HepG2 (cell line): ENCODE data around the gene HAGH. TPM values are rescaled to one million over a fixed set of nuclear protein-coding genes. Genes with fewer than 3 reads are reported as not detected.
A peak's percentile ranks its signal among the peaks of the same experiment; 100 is the strongest.

ENCODE experiments used
- ATF4 ChIP-seq, 2 experiments: fragments of 450-650 bp in 1 of 2; sonication (generic) in 1 of 2; formaldehyde crosslinking; IDR thresholded peaks; 2 replicates each; pipeline versions ENCODE4 v1.5.0 to v1.8.0; 2020 to 2022; ENCODE audit warnings: mild to moderate bottlenecking in 1 of 2, missing genetic modification reagents in 1 of 2
- CEBPG ChIP-seq: IDR thresholded peaks from 2 replicates; pipeline ENCODE4 v1.6.1; 2016
- CREM ChIP-seq, 2 experiments: sonication (generic) in 1 of 2; formaldehyde crosslinking in 1 of 2; IDR thresholded peaks; 2 replicates each; pipeline versions ENCODE4 v1.4.0 to v1.6.1; 2016 to 2020; ENCODE audit warnings: antibody characterized with exemption in 1 of 2, mild to moderate bottlenecking in 1 of 2, missing genetic modification reagents in 1 of 2
- CSRNP1 ChIP-seq: sonication (generic); formaldehyde crosslinking; IDR thresholded peaks from 2 replicates; pipeline ENCODE4 v1.8.1; 2023; ENCODE audit warnings: mild to moderate bottlenecking, missing genetic modification reagents
- KMT2A ChIP-seq: sonication (generic); formaldehyde crosslinking; IDR thresholded peaks from 2 replicates; pipeline ENCODE4 v1.4.0; 2020; ENCODE audit warnings: missing genetic modification reagents
- MTF1 ChIP-seq: sonication (generic); formaldehyde crosslinking; IDR thresholded peaks from 2 replicates; pipeline ENCODE4 v1.5.0; 2020; ENCODE audit warnings: missing genetic modification reagents
- MZF1 ChIP-seq: sonication (generic); formaldehyde crosslinking; IDR thresholded peaks from 2 replicates; pipeline ENCODE4 v1.8.1; 2023; ENCODE audit warnings: mild to moderate bottlenecking, missing genetic modification reagents, borderline replicate concordance
- NFIB ChIP-seq: sonication (generic); formaldehyde crosslinking; IDR thresholded peaks from 2 replicates; pipeline ENCODE4 v1.9.0; 2021; ENCODE audit warnings: missing genetic modification reagents, mild to moderate bottlenecking, borderline replicate concordance
- PATZ1 ChIP-seq: sonication (generic); formaldehyde crosslinking; IDR thresholded peaks from 2 replicates; pipeline ENCODE4 v1.4.0; 2020; ENCODE audit warnings: missing genetic modification reagents
- PRPF4 ChIP-seq: fragments of 200-400 bp; formaldehyde crosslinking; IDR thresholded peaks from 2 replicates; pipeline ENCODE4 v1.6.1; 2016; ENCODE audit warnings: low read length, low read depth; ENCODE audit not compliant: poor library complexity, severe bottlenecking
- RARA ChIP-seq: IDR thresholded peaks from 2 replicates; pipeline ENCODE4 v1.6.1; 2016; ENCODE audit warnings: missing genetic modification reagents, missing compliant biosample characterization
- SP5 ChIP-seq: IDR thresholded peaks from 2 replicates; pipeline ENCODE4 v1.6.1; 2016; ENCODE audit warnings: low read depth, borderline replicate concordance
- ZNF224 ChIP-seq: sonication (generic); formaldehyde crosslinking; IDR thresholded peaks from 2 replicates; pipeline ENCODE4 v1.5.0; 2020; ENCODE audit warnings: mild to moderate bottlenecking, missing genetic modification reagents
- ZNF572 ChIP-seq: sonication (generic); formaldehyde crosslinking; IDR thresholded peaks from 2 replicates; pipeline ENCODE4 v1.5.1; 2020; ENCODE audit warnings: mild to moderate bottlenecking, missing genetic modification reagents
- ZNF678 ChIP-seq: sonication (generic); formaldehyde crosslinking; IDR thresholded peaks from 2 replicates; pipeline ENCODE4 v1.4.0; 2020; ENCODE audit warnings: mild to moderate bottlenecking, missing genetic modification reagents
- ZNF709 ChIP-seq: sonication (generic); formaldehyde crosslinking; IDR thresholded peaks from 2 replicates; pipeline ENCODE4 v1.5.0; 2020; ENCODE audit warnings: mild to moderate bottlenecking, missing genetic modification reagents
- polyA plus RNA-seq, 8 experiments: library from polyadenylated mRNA; depleted of rRNA in 3 of 8; stranded (reverse) in 7 of 8; unstranded in 1 of 8; fragments of >200 nt; fragmentation: Illumina TruSeq in 4 of 8; extraction: Trizol in 4 of 8; gene quantifications; 2 replicates each; pipeline versions ENCODE4 v1.2.1 to v1.2.3, GENCODE V29; 2011 to 2016; ENCODE audit warnings: low read depth in 4 of 8, missing spikeins in 1 of 8, mixed read lengths in 1 of 8; ENCODE audit not compliant: insufficient read depth in 1 of 8
- total RNA-seq, 5 experiments: library from RNA; depleted of rRNA; stranded (reverse); fragments of >200 nt; fragmentation: Illumina TruSeq; extraction: Trizol; gene quantifications; 2 replicates each; pipeline ENCODE4 v1.2.3, GENCODE V29; 2016; ENCODE audit warnings: low read depth in 1 of 5
- TF ChIP-seq, protein P1 (sequence below): IDR thresholded peaks from 2 replicates; pipeline ENCODE4 v1.6.1; 2016; ENCODE audit warnings: low read depth
- TF ChIP-seq, protein P2 (sequence below): sonication (generic); formaldehyde crosslinking; IDR thresholded peaks from 2 replicates; pipeline ENCODE4 v1.4.0; 2020; ENCODE audit warnings: missing genetic modification reagents, borderline replicate concordance
- TF ChIP-seq, protein P3 (sequence below): sonication (generic); formaldehyde crosslinking; IDR thresholded peaks from 2 replicates; pipeline ENCODE4 v1.5.0; 2020; ENCODE audit warnings: missing genetic modification reagents

HAGH gene
- total and polyA plus RNA-seq, 2 of the 13 experiments (the other 11 are each of a cell fraction or from before 2014, with no cell fraction given) = 70.4 to 95.4 TPM

- TF ChIP-seq PATZ1 (CRISPR knock-in tag) (peak; percentile 36; the same call in 1 of the 2 replicates), ZNF224 (CRISPR knock-in tag) (no peak), MTF1 (CRISPR knock-in tag) (no peak), SP5 (CRISPR knock-in tag) (0 out of 2 replicates have a peak, but pooled peaks have one; percentile 46), RARA (CRISPR knock-in tag) (peak; percentile 95), ZNF572 (CRISPR knock-in tag) (no peak), CREM (IDR thresholded peaks at IDR 0.05) (no peak), CREM (CRISPR knock-in tag; IDR thresholded peaks at IDR 0.05) (no peak), KMT2A (CRISPR knock-in tag) (no peak), ATF4 (CRISPR knock-in tag; IDR thresholded peaks at IDR 0.05) (peak in 1 of 2 experiments; percentile 60; a peak in 1 of 4 replicates), ZNF678 (no peak), CSRNP1 (no peak), NFIB (CRISPR knock-in tag) (no peak), ZNF709 (CRISPR knock-in tag) (no peak), MZF1 (CRISPR knock-in tag) (no peak), CEBPG (CRISPR knock-in tag) (peak; percentile 78), PRPF4 (no peak)
- TF ChIP-seq, protein P1, sequence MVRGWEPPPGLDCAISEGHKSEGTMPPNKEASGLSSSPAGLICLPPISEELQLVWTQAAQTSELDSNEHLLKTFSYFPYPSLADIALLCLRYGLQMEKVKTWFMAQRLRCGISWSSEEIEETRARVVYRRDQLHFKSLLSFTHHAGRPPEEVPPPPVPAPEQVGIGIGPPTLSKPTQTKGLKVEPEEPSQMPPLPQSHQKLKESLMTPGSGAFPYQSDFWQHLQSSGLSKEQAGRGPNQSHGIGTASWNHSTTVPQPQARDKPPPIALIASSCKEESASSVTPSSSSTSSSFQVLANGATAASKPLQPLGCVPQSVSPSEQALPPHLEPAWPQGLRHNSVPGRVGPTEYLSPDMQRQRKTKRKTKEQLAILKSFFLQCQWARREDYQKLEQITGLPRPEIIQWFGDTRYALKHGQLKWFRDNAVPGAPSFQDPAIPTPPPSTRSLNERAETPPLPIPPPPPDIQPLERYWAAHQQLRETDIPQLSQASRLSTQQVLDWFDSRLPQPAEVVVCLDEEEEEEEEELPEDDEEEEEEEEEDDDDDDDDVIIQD = no peak
- TF ChIP-seq, protein P2, sequence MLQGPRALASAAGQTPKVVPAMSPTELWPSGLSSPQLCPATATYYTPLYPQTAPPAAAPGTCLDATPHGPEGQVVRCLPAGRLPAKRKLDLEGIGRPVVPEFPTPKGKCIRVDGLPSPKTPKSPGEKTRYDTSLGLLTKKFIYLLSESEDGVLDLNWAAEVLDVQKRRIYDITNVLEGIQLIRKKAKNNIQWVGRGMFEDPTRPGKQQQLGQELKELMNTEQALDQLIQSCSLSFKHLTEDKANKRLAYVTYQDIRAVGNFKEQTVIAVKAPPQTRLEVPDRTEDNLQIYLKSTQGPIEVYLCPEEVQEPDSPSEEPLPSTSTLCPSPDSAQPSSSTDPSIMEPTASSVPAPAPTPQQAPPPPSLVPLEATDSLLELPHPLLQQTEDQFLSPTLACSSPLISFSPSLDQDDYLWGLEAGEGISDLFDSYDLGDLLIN (CRISPR knock-in tag) = no peak
- TF ChIP-seq, protein P3, sequence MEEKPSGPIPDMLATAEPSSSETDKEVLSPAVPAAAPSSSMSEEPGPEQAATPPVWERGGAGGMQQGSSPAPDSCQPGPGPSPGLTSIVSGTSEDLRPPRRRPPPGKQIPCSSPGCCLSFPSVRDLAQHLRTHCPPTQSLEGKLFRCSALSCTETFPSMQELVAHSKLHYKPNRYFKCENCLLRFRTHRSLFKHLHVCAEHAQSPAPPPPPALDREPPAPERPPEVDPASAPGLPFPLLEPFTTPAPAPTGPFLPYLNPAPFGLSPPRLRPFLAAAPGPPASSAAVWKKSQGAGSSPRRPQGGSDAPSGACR (CRISPR knock-in tag) = 0 out of 2 replicates have a peak, but pooled peaks have one; percentile 29
These were observed 43.9 kb upstream of the HAGH start (continued) for GRCh38 chr16:1870365-1871082.
